Body of pancreas (tissue), 4 donors: ENCODE measurements around the gene TBCEL.

Experiments
- CTCF ChIP-seq, 7 experiments: fragments of 450-650 bp in 4 of 7; fragments of 200-600 bp in 3 of 7; sonication (generic) in 3 of 7; IDR thresholded peaks; one replicate each; pipeline ENCODE4 v1.5.1; 2016 to 2019; ENCODE audit warnings: antibody characterized with exemption in 7 of 7
- POLR2A ChIP-seq, 3 donors: fragments of 450-650 bp; IDR thresholded peaks; one replicate each; pipeline ENCODE4 v1.6.1; 2016; ENCODE audit warnings: antibody characterized with exemption in 3 of 3, mild to moderate bottlenecking in 2 of 3

GRCh38 chr11:120996973-120997372, 26.9 kb upstream of the TBCEL start:
- TF ChIP-seq CTCF (IDR thresholded peaks at IDR 0.05), result no peak
- no peak for TF ChIP-seq POLR2A (IDR thresholded peaks at IDR 0.05)
